ENCODE data around the gene DLG2.

DLG2 gene

DNA sequence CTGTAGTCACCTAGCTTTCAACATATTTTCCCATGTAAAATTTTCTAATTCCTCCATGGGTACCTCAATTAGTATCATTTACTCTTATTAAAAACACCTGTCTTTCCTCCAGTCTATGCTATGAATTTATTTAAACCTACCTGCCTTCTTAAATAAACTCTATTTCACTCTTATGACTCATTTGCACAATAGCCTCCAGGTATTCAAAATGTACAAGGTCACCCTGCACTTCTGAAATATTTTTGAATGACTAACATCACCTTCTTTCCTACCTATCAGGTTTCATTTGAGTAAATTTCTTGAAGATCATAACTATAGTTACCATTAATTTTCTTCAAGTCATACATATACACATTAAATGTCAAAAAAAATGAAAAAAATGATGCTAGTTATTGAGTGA is 939.7 kb downstream of the DLG2 start:
- DNase-seq (ENCODE audit: low read depth in 2 of 3, low spot score in 1 of 3), result no peak

DNA sequence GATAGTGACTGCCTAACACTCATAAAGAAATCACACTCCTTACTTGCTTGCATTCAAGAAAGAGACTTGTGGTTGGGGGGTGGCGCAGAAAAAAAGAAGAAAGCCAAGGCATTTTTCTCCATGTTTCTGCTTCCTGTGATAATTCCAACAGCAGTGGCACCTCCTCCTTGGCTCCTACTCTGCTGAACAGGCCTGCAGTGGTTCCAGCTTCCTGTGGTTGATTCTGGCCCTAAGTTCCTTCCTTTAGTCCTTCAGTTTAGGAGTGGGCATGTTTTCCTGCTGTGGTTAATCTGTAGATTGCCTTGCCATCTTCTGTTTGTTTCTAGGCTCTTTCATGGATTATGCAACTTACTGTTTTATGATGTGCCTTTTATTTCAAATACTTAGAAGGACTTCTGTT is 940.4 kb downstream of the DLG2 start:
- no peak for DNase-seq (ENCODE audit: low read depth in 2 of 3, low spot score in 1 of 3)

DNA sequence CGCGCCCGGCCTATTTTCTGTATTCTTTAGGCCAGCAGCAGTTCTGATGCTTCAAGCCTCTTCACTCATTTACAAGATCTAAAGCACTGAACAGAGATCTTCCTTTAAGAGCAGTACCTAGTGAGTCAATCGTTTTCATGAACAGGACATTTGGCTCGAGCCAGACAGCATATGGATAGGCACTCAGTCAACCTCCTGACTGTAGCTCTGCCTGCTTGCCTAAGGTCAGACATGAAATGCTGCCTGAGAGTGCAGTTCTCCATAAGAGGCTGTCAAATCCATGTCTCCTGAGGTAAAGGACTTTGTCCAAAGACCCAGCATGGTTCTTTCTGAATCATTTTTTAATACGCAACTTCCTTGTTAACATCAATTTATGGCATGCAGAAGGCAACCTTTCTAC is 941.2 kb downstream of the DLG2 start:
- no peak for DNase-seq (ENCODE audit: low read depth in 2 of 3, low spot score in 1 of 3)

DNA sequence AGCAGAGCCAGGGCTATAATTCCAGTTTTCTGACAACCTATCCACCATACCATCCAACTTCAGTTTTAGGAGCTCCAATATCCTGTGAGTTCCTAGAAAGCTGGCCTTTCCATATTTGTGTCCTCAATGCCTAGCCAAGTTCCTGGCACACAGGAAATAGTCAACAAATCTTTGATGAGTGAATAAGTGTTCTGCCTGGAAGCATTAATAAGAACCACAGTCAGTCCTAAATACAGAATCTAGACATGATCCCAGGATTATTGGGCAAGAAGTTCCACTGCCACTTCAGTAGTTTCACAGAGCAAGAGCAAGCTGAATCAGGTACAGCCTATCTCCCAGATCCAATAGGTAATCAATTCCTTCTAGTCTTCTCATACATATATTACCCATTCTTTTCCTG is 942.0 kb downstream of the DLG2 start:
- no peak for DNase-seq (ENCODE audit: low read depth in 2 of 3, low spot score in 1 of 3)

DNA sequence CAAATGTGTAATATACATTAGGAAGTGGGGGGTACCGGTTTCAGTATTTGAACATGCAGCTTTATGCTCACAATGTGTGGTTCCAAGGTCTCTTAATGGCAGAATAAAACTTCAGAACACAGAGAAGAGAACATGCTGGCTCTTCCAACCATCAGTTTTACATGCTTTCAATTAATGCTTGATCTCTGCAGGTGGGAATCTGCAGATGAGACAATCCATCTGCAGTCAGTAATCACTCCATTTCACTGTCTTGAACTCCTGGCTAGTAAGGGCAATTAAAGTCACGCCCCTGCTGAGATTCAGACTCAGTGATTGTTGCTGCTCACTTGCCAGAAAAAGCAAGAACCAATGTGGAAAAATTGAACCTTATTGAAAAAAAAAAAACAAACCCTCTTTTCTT is 945.7 kb downstream of the DLG2 start:
- no peak for DNase-seq (ENCODE audit: low read depth in 2 of 3, low spot score in 1 of 3)

DNA sequence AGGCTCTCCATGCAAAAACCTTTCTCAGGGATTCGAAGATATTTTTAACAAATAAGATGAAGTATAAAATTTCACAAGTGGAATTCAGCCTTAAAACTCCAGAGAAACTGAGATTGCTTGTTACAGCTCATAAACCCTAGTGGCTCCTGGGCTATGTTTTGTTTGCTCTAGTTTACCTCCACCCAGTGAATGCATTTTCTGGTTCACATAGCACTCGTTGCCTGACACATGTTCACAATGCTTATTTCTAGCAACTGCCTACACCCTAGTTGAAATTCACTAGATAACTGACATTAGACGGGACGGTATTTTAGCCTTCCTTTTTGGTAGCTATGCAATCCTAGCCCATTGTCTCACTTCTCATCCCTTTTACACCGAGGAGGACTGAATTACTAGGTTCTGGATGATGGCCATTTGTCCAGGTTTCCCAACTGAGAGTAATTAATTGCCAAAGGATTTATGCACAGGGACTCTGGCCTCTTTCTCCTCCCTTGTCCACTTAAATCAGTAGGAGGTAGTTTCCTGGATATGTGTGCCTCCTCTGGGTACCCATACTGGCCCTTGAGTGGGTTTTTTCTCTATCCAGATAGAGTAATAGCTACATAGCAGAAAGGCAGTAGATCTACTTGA is 951.6 kb downstream of the DLG2 start:
- DNase-seq (ENCODE audit: low read depth in 2 of 3, low spot score in 1 of 3), result no peak

DNA sequence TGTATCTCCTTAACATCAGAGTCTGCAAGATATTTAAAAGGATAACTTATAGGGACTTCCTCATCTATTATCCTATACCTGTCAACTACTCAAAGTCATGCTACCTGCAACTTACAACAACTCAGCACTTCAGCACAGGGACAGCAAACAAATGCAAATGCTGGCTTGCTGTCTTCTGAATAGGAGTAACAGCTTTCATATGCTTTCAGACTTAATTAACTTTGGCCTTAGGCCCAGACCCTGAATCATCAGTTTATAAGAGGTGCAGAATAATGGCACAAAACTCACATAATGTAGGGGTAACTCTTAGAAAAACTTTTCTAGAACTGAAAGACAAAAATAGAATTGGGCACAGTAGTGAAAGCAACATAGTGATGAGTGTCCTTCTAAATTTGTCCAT is 953.4 kb downstream of the DLG2 start:
- DNase-seq (ENCODE audit: low read depth in 2 of 3, low spot score in 1 of 3), result no peak

DNA sequence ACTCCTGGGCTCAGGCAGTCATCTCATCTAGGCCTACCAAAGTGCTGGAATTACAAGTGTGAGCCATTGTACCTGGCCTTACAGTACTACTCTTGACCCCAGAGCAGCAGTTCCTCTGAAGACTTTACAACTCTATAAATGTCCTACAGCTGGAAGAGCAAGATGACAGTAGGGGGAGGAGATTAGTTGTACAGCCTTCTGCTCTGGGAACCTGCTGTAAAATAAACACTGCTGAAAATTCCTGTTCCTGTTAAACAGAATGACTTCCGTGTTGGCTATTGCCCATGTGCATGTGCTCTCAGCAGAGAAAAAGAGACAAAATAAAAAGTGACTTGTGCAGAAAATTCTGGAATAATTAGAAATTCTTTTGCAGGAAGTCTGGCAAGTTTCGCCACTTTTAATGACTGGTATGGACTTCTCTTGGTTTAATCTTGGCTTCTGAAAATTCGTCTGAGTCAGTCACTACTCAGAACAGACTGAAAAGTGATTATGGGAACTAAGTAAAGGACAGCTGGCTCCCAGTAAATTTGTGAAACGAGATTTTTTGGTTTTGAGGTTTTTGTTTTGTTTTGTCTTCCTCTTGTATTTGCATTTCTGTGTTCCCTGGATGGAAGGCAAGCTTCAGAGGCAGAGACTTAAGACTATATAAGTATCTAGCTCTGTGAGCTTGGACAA is 955.7 kb downstream of the DLG2 start:
- no peak for DNase-seq (ENCODE audit: low read depth in 2 of 3, low spot score in 1 of 3)

DNA sequence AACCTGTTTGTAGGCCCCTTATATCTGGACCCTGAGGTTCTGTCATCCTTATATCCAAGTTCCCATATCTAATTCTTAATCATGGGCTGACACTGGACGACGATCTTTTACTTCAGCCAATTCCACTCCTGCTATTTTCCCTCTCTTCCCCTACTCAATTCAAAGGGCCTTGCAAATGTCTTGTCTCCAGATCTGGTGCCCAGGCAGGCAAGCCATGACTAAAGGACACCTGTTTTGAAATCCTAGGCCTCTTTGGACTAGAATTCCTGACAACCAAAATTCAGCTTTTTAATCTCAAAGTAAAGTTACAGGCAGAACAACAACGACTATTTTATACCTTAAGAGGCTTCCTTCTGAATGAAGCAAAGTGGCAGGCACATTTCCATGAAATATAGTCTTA is 963.4 kb downstream of the DLG2 start:
- no peak for DNase-seq (ENCODE audit: low read depth in 2 of 3, low spot score in 1 of 3)

DNA sequence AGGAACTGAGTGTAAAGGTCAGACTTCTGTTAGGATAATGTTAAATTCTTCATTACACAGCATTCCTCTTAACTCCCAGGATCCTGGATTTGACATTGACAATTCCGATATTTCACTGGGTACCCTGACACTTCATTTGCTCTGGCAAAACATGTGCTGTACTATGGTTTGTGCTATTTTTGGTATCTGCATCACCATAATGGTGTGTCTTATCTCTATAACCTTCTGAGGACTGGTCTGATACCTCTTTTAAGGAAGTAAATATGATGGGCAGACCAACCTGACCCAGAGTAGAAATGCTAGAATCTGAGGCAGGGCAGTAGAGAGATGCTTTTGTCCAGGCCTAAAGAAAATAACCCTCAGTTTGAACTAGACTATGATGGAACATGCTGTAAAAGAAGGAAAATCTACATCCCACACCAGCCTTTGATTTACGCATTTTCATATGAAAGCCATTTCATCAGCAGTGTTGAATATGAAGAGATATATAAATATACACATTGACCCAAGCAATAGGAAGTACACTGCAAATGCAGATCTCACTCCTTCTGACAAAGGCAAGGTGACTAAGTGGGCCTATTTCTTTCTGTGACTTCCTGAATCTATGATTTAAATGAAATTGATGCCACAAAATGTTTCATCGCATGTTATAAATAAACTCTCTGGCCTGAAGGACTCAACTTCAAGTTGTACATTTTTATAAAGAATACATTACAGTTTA is 966.7 kb downstream of the DLG2 start:
- DNase-seq (ENCODE audit: low read depth in 2 of 3, low spot score in 1 of 3), result no peak

DNA sequence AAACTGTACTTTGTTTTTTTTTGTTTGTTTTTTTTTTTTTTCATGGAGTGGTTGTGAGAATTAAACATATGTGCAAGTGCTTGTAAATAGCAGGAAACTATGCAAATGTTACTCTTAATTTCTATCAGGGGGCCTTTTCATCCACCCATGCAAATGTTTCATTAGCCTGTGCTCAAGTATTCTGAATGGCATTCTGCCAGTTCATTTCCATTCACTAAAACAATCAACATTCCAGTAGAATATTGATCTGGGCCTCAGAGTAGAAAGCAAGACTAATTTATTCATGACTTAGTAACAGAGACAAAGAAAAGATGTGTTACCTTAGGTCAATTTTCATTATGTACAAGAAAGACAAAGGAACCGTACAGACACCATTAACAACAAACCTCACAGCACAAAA is 971.4 kb downstream of the DLG2 start:
- DNase-seq (ENCODE audit: low read depth in 2 of 3, low spot score in 1 of 3), result no peak

DNA sequence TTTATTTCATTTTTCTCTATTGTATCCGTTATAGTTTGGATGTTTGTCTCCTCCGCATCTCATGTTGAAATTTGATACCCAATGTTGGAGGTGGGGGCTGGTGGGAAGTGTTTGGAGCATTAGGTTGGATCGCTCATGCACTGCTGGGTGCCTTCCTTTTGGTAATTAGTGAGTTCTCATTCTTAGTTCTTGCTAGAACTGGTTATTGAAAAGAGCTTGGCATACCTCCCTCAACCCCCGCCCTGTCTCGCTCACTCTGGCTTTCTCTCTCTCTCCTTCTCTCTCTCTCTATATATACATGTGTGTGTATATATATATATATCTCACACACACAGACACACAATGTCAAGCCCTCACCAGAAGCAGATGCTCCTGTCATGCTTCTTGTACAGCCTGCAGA is 978.7 kb downstream of the DLG2 start:
- no peak for DNase-seq (ENCODE audit: low read depth in 2 of 3, low spot score in 1 of 3)

DNA sequence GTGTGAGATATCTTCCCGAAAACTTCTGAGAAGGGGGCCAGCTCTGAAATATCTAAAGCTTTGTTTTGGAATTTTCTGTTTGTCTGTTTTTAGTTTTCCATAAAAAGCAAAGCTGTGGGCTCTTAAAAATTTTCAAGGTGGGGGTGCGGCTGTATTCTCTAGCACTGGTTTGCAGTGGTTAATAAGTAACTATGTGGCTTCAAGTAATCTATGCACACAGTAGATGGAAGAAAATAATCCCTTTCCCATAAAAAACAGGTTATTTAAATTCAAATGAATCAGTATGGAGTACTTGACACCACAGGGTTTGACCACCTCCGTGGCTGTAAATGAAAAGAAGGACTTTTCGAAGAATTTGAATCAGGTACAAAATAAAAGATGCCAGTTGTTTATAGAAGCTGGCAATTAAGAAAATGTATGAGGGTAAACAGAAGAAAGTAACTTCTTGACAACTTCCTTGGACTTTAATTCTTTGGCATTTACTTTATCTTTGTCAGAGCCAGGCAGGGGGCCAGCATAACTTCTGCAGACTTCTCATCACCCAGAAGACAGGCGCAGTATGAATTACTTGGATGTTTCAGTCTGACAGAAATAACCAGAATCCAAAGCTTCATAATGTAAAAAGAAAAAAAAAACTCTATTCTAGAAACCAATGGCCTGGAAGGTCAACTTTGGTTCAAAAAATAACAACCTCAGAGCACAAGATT is 981.0 kb downstream of the DLG2 start:
- no peak for DNase-seq (ENCODE audit: low read depth in 2 of 3, low spot score in 1 of 3)

DNA sequence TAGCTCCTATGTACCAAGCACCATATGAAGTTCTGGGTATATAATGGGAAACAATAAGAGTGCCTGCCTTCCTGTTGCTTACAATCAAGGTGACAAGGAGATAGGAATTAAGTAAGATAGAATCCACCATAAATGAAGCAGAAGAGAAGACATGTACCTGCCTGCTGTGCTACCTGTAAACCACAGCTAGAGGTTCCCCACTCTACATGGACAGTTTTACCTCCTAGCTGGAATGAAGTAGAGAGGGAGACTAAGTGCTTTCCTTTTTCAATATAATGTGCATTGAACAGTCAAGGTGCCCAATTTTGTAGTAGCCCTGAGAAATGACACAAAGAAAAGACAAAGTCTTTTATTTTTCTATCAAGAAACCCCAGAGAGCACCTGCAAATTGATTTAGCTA is 984.6 kb downstream of the DLG2 start:
- no peak for DNase-seq (ENCODE audit: low read depth in 2 of 3, low spot score in 1 of 3)

DNA sequence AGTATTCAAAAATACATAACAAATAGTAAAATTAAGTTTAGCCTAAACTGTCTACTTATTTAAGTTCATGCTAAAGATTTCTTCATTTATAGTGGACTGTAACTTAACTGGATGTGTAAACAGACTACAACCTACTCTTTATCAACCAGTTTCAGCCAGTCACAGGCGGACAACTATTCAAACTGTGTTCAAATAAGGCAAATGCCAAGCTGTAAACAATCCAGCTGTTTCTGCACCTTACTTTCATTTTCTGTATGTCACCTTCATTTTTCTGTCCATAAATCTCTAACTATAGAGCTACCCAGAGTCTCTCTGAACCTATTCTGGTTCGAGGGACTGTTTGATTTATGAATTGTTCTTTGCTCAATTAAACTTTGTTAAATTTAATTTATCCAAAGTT is 992.8 kb downstream of the DLG2 start:
- DNase-seq (ENCODE audit: low read depth in 2 of 3, low spot score in 1 of 3), result no peak

DNA sequence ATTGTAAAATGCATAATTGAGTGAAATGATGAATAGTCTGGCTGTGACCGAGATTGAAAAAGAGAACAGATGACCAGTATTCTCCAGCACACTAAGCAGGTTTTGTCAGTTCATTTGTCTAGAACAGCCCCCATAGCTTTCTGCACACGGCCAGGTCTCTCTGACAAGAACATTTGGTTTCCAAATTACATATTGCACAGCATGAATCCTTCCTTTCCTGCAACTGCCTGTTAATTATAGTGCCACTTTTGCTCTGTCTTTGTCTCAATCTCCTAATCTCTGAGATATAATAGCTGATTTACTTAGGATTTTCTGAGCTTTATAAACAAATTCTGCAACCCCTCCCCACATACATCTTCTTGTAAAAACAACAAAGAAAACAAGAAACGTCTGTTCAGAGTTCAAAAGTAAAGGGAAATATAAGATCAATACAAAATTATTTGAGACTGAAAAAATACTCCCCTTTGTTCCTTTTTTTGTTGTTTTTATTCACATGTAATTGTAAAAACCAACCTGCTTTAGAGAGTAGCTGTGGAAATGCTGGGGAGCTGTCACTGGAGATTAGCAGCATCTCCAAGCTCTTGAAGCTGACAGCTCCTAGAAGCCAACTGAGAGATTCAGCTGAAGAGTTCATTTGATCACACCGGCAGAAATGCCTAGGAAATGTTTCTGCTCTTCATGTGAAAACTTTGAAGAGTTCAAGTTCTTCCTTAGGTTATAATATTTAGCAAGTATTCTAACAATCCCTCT is 998.1 kb downstream of the DLG2 start:
- no peak for DNase-seq (ENCODE audit: low read depth in 2 of 3, low spot score in 1 of 3)

DNA sequence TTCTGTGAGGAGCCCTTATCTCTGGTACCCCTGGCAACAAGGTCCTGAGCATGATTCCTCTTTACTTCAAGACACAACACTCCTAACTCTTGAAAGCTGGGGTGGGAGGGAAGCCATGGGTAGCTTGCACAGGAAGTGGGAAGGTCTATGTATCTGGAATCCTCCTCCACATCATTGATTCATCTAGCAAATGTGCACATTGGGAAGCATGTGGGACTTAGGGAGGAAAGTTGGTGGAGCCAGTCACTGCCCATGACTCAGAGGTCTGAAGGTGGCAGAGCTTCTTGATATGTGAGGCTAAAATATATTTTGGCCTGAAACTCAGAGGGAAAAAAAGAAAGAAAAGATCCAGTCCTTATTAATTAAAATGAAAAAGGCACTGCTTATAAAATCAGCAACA is 1000.9 kb downstream of the DLG2 start:
- DNase-seq (ENCODE audit: low read depth in 2 of 3, low spot score in 1 of 3), result no peak

DNA sequence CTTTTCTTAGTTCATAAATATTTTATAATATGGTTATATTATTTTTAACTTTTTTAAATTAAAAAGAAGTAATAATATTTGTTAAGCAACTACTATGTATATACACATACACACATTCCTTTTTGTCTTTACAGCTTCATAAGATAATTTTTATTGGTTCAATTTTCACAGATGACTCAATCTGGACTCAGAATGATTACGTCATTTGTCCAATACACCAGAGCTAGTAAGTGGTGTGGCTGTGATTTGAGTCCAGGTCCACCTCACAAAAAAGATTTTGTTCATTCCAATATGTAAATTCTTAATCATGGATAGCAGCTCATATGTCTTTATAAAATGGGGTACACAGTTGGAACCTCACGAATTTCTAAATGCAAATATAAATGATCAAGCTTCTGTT is 1014.5 kb downstream of the DLG2 start:
- no peak for DNase-seq (ENCODE audit: low read depth in 2 of 3, low spot score in 1 of 3)

DNA sequence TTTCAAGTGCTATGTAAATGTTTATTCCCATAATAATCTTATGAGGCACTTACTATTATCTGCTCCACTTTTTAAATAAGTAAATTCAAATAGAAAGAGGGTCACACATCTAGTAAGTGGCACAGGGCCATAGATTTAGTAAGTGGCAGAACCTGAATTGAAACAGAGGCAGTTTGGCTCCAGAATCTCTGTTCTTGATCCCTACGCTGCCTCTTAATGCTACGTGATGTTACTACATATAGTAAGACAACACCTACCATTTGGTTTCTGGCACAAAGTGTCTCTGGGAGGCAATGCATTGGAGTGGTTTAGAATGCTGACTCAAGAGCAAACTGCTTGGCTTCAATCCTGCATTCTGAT is 1018.3 kb downstream of the DLG2 start:
- DNase-seq (ENCODE audit: low read depth in 2 of 3, low spot score in 1 of 3), result no peak

DNA sequence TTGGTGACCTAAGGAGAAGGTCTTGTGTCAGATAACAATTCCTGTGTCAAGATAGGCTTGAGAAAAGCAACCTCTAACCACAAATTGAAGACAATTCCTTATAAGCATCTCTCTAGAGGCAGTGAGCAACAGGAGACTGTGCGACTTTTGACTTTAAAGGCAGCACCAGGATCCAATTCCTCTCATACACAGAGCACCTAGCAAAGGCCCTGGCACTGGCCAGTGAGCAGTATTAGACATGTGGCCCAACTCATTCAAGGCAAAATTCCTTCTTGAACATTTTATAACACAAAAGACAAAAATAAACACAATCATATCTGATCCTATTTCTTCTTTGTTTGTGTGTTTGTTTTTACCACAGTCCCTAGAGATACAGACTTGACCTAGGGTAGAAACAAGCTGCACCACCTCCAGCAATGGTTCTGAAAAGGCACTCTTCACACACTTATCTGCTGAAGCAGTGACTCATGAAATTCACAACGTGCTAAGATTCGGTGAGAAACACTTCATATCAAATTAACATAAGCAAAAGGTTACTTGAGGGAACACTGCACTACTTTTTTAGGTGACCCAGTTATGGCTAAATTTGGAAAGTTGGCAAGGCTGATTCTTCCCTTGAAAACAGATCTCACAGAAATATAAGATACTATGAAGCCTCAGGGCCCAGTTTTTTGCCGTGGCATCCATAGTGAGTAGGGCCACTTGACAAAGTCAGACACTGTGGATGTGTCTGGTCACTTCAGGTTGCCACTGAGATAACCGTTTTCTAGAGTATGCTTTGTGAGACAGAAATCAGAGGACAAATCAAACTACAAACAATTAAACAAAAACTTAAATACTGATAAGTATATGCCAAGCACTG is 1018.9 kb downstream of the DLG2 start:
- no peak for DNase-seq (ENCODE audit: low read depth in 2 of 3, low spot score in 1 of 3)

DNA sequence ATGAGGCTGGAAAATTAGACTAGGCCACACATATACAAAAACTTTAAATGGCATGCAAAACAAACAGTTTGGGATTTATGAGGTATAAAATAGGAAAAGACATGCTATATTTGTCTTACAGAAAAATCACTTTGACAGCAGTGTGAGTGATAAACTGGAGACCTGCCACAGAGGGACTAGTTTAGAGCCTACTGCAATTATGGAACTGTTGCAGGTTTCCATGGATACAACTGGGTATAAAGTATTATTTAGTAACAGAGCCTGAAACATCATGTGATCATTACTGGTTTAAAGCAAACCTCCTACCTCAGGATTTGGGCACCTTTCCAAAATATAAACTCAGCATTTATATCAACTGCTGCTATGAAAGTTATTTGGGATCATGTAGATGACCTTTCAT is 1032.5 kb downstream of the DLG2 start:
- DNase-seq (ENCODE audit: low read depth in 2 of 3, low spot score in 1 of 3), result no peak

Data from stimulated activated CD4-positive, alpha-beta T cell treated with anti-CD3 and anti-CD28 coated beads, Interleukin-12 subunit alpha, Interleukin-12 subunit beta, amount 100 ng/mL, for 48 hours (primary cell).